Activated gamma-delta T cell treated with anti-CD3 and anti-CD28 coated beads, Interleukin-2, amount 50 U/mL, for 16 hours (primary cell): Measurements from ENCODE around the gene KRT80.

Source experiments
- DNase-seq: peaks from one replicate; pipeline ENCODE4 v3.0.0-alpha.2; 2020; ENCODE audit warnings: low read depth

The KRT80 gene

GRCh38 chr12:52198454-52199215, 6.8 kb upstream of the KRT80 start:
- no peak for DNase-seq

- no peak for DNase-seq
These were observed 5.8 kb upstream of the KRT80 start for GRCh38 chr12:52197371-52198231.

- no peak for DNase-seq
These were observed 3.4 kb upstream of the KRT80 start for GRCh38 chr12:52195065-52195730.

- DNase-seq, result no peak
These were observed 2.2 kb upstream of the KRT80 start for GRCh38 chr12:52193991-52194390.

GRCh38 chr12:52193532-52193931, 1.7 kb upstream of the KRT80 start:
- no peak for DNase-seq

GRCh38 chr12:52190860-52191729, 719 bp downstream of the KRT80 start:
- no peak for DNase-seq

- no peak for DNase-seq
These were observed 2.2 kb downstream of the KRT80 start for GRCh38 chr12:52189376-52190174.

GRCh38 chr12:52188658-52189057, 3.2 kb downstream of the KRT80 start:
- no peak for DNase-seq

- DNase-seq, result no peak
These were observed 4.2 kb downstream of the KRT80 start for GRCh38 chr12:52187640-52188039.

- DNase-seq, result no peak
These were observed 4.6 kb downstream of the KRT80 start for GRCh38 chr12:52187206-52187605.

- no peak for DNase-seq
These were observed 5.5 kb downstream of the KRT80 start for GRCh38 chr12:52186118-52186840.

GRCh38 chr12:52185400-52185967, 6.3 kb downstream of the KRT80 start:
- DNase-seq, result no peak

GRCh38 chr12:52184813-52185212, 7.0 kb downstream of the KRT80 start:
- DNase-seq, result no peak

GRCh38 chr12:52183971-52184370, 7.8 kb downstream of the KRT80 start:
- DNase-seq, result no peak

- no peak for DNase-seq
These were observed 8.3 kb downstream of the KRT80 start for GRCh38 chr12:52183544-52183910.

- DNase-seq, result no peak
These were observed 8.8 kb downstream of the KRT80 start for GRCh38 chr12:52182898-52183543.

- no peak for DNase-seq
These were observed 9.4 kb downstream of the KRT80 start for GRCh38 chr12:52182384-52182783.

GRCh38 chr12:52181746-52182145, 10.1 kb downstream of the KRT80 start:
- DNase-seq, result no peak

GRCh38 chr12:52180971-52181628, 10.7 kb downstream of the KRT80 start:
- DNase-seq, result no peak
